ENCODE data around the gene HLA-DMB.

The HLA-DMB gene

DNA sequence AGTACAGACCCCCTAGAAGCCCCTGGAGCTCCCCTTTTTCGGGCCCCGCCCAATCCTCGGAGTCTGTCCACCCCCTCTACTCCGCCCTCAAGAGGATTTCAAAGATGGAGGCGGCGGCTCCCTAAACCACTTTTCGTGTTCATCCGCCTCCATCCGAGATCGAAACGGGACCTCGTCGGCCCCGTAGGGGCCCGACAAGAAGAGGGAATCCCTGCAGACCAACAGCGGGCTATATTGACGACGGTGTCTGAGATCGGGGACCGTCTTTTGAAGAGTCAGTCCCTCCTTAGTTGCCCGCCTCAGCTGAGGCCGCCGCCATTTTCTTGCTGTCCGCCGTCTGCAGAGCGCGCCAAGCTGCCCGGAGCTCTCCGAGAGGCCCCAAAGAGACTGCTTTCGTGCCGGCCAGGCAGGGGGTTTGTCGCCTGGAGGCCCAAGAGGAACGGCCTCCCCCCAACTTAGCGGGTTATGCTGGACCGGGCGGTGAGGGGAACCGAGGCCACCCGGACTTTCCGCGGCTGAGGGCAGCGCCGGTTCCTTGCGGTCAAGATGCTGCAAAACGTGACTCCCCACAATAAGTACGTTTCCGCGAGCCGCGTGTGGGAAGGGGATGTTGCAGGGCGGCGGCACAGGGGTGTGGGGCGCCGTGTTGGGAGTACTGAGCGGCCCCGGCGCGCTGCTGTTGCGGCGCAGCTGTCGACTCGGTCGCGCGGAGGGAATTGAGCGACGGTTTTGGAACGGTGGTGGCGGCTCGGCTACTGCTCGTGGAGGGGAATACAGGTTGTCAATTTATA is 31.7 kb upstream of the HLA-DMB start:
- in situ Hi-C loops (cut with MboI; ENCODE audit: low sequenced_read_pairs) = no loop called here

DNA sequence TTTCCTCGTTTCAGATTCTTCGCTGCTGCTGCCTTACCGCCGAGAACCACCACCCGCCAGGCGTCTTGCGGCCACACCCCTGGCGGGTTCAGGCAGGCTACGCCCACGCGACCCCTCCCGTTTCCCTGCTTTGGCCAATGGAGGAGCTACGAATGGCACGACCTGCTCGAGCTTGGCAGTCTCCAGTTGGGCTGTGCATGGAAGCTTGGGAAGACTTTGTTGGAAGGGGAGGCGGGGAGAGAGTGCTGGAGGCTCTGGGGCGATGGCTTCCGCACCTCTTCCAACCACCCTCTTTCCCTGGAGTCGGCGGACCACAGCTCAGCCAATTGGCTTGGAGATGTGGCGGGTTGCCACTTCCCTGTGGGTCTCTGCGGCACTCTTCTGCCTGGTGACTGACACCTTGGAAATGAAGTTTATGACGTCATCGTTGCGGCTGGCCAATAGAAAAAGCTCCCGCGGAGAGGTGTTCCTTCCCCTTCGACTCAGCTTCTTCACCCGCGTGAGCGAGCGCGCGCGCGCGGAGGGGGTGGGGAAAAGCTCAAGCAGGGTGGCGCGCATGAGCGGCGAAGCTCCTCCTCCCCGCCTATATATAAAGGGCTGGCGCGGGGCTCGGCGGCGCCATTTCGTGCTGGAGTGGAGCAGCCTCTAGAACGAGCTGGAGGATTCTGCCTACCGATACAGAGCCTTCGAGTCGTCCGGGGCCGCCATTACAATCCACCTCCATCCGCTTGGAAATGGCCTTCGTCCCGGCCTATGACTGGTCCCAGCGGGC is 30.9 kb upstream of the HLA-DMB start:
- in situ Hi-C loops (cut with MboI; ENCODE audit: low sequenced_read_pairs) = no loop called here

DNA sequence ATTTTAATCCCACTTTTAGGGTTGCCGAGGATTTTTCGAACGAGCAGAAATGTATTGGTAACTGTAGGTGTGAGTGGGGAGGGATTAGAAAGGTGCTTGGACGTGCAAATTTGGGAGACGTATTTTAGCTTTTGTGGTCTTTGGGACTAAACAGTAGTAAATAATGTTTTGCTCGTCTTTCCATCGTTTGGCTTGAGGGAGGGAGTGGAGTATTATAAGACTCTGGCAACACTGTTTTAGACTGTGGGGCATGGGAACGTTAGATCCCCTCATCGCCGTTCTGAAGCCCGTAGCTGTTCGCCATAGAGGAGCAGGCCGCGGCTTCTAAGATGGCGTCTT is 30.4 kb upstream of the HLA-DMB start:
- in situ Hi-C loops (cut with MboI; ENCODE audit: low sequenced_read_pairs) = no loop called here

DNA sequence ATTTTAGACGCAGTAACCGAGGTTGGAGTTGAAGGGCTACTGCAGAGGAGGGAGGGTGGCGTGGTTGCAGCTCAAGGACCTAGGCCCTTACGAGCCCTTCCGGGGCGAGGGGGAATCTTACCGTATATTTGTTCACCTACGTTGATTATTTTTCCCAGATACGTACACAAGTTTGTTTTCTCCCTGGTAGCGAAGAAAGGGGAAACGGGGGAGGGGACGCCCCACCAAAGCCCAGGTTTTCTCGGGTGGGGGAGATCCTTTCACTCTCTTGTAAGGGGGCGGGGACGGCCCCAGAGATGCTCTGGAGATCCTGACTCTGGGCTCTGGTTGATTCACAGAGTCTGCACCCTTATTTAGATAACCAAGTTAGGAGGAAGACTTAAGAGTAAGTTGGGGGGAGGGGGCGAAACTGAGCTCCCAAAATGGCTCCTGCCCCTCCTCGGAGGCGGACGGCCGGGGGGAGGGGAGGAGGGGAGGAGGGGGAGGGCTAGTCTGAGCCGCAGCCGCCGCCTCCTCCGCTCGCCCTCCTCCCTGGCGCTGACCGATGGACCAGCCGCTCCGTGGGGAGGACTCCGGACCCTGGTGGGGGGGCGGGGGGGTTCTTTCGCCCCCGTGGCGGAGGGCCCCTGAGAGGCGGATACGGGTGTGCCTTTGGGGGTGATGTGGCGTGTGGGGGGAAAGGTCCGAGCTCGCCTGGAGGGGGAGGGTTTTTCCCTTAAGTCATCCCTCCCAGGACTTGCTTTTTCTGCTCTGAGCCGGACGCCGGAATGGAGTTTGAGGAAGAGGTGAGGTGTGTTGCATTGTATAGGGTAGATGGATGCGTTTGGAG is 29.8 kb upstream of the HLA-DMB start:
- in situ Hi-C loops (cut with MboI; ENCODE audit: low sequenced_read_pairs) = no loop called here

DNA sequence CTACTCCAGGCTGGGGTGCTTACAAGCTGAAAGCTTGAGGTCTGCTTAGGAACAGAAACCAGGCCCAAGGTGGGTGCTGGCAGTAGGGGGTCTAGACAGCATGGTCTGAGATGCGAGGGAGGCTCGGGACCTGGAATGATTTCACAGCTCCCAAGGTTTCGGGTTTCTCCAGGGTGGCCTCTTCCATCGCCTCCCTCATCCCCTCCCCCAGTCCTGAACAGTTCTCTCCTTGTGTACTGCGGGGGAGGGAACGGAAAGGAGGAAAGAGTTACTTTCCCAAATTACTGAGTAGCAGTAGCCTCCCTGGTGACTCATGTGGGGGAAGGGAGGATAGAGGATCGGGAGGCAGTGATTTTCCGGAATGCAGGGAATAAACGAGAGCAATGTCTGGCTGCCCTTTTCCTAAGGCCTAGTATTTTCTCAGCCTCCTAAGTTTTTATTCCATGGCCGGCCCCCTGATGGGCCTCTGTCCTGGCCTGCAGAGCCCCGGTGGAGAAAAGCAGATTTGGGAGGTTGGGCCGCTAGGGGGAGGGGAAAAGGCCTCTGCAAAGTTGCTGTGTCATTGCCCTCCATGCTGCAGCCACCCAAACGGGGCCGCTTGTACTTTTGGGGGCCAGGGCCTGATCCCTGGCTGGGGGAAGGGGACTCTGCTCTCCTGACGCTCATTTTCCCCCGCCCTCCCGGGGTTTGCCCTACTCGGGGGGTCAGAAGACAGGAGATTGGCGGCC is 29.0 kb upstream of the HLA-DMB start:
- in situ Hi-C loops (cut with MboI; ENCODE audit: low sequenced_read_pairs) = no loop called here

DNA sequence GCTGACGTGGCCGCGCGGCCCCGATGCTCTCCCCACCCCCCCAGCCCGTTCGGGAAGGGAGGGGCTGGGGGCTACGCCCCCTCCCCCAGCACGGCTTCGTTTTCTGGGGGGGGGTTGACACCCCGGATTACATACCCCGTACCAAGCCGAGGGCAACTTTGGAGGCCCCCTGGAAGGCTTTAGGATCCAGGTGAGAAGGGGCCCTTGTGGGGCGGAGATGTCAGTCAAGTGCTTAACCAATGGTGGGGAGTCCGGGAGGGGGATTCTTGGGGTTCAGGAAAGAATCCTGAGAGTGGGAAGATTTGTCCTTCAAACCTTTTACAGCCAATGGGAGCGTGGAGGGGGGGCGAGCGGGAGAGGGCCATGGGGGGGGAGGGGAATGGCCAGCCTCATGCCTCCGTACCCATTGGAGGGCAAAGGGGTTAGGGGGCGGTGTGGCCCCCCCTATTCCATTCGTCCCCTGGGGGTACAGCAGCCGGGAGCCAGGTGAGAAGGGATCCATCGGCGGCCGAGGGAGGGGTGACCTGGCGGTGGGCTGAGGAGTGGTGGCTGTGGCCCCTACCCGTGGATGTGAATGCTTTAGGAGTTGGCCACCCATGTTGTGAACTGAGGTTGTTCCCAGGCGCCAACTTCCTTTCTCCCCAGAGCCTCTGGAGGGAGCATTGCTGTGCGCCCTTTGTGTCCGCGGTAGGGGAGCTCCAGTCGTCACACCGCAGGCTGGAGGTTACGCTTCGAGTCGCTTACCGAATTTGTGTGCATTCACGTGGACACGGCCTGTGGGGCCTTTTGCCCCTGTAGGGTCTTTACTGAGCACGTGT is 28.2 kb upstream of the HLA-DMB start:
- in situ Hi-C loops (cut with MboI; ENCODE audit: low sequenced_read_pairs) = no loop called here

DNA sequence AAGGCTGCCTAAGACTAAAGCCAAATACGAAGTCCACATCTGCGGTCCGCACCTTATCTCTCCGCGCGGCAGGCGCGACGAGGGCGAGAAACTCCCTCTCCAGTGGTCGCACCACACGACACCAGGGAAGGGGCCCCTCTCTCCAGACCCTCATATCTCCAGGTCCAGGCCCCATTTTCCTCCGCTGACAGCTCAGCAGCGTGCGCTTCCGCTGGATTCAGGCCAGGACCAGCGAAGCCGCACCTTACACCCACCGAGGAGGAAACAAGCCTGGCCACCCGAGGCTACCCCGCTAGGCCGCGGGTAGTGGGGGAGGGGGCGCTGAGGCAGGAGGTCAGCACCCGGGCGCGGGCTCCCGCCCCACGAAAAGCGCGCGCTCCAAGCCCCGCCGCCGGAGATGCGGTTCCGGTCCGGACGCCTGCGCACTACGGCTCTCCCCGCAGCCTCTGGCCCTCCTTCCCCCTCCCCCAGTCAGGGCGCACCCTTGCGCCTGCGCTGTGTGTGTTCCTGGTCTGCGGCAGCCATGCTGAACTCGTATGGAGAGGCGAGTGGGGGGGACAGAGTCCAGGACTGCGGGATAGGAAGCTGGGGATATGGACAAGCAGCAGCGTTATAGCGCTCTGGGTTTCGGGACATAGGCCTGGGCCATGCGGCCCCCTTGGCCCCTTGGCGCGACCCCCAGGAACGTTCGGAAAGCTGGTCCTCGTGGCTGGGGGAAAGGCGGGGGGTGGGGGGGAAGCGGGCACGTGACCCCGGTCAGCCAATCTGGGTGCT is 27.5 kb upstream of the HLA-DMB start, which contains the start of gene BRD2:
BRD2 (plus strand) TSS at position 502 of the 774 bp plus-strand sequence. CDS start 4,305 bp downstream, outside the sequence.
- in situ Hi-C loops (cut with MboI; ENCODE audit: low sequenced_read_pairs) = no loop called here

DNA sequence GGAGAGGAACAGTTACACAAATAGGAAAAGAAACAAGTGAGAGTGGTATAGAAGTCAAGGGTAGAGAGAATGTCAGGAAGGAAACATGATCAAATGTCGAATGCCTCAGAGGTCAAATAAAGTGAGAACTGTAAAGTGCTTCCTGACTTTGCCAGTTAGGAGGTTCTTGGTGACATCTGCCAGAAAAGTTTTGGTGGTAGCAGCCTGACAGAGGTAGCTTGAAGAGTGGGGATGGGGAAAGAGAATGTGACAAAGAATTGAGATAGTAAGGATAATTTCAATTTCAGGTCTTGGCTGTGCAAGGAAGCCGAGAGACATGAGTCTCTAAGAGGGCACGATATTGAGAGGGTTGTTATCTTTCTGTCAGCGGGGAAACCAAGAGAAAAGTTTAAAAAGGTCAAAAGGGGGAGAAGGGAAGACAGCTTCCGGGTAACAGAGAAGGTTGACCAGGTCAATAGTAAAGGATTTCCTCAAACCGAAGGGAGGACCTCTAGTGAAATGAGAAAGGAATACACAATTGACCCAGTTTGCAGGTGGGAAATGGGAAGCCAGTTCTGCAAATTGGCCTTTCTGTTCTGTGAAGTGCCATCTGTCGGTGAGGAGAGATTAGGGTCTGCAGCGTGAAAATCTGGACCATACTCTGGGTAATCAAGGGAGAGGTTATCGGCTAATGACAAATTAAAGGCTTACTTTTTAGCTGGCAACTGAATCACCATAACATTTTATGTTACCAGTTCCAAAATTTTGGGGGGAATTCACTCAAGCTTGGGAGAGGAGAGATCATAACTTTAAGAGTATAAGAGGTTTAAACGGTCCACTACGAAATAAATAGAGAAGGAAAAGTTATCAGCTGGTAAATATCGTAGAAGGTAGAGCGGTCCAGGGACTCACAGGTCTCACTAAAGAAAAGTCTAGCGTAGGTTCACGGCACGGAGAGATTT is 26.6 kb upstream of the HLA-DMB start:
- in situ Hi-C loops (cut with MboI; ENCODE audit: low sequenced_read_pairs) = no loop called here

DNA sequence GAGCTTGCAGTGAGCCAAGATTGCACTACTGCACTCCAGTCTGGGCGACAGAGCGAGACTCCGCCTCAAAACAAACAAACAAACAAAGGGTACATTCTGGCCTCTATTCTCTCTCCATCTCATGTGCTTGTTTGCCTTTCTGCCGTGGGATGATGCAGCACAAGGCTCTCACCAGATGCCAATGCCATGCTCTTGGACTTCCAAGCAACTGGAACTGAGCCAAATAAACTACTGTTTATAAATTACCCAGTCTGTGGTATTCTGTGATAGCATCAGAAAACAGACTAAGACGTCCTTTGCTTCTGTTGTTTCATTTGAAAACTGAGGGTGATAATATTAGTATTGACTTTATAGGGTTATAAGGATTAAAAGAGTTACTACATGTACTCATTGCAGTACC is 23.9 kb upstream of the HLA-DMB start:
- in situ Hi-C loops (cut with MboI; ENCODE audit: low sequenced_read_pairs) = no loop called here

DNA sequence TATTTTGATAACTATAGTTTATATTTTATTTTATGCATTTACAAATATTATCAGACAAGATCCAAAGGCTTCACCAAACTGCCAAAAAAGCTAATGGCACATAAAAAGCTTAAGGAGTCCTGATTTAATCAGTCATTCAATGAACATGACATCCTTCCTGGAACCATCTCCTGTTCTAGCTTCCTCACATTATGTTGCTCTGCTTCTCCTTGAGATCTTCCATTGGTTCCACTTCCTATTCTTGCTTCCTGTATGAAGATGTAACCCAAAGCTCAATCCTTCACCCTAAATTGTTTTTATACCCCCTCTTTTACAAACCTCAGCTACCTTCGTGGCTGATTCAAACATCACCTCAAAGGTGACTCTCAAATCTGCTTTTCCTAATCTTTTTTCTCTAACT is 23.0 kb upstream of the HLA-DMB start:
- in situ Hi-C loops (cut with MboI; ENCODE audit: low sequenced_read_pairs) = no loop called here

DNA sequence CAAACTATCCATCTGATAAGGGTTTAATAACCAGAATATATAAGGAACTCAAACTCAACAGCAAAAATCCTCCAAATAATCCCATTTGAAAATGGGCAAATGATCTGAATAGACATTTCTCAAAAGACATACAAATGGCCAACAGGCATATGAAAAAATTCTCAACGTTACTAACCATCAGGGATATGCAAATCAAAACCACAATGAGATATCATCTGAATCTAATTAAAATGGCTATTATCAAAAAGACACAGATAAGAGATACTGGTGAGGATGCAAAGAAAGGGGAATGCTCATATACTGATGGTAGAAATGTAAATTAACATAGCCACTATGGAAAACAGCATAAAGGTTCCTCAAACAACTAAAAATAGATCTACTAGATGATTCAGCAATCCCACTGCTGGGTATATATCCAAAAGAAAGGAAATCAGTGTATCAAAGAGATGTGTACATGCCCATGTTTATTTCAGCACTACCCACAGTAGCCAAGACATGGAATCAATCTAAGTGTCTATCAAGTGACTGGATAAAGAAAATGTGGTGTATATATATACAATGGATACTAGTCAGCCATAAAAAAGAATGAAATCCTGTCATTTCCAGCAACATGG is 21.5 kb upstream of the HLA-DMB start:
- in situ Hi-C loops (cut with MboI; ENCODE audit: low sequenced_read_pairs) = no loop called here

DNA sequence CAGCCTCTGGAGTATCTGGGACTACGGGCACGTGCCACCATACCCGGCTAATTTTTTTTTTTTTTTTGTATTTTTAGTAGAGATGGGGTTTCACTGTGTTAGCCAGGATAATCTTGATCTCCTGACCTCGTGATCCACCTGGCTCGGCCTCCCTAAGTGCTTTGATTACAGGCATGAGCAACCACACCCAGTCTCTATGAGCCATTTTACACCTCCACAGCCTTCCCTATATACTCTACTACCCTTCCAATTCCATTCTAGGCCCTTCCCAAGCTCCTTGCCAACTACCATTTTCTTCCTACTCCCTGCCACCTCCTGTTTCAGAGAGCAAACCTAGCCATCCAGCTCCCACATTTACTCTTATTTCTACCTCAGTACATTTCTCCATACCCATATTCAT is 19.7 kb upstream of the HLA-DMB start:
- in situ Hi-C loops (cut with MboI; ENCODE audit: low sequenced_read_pairs) = no loop called here

DNA sequence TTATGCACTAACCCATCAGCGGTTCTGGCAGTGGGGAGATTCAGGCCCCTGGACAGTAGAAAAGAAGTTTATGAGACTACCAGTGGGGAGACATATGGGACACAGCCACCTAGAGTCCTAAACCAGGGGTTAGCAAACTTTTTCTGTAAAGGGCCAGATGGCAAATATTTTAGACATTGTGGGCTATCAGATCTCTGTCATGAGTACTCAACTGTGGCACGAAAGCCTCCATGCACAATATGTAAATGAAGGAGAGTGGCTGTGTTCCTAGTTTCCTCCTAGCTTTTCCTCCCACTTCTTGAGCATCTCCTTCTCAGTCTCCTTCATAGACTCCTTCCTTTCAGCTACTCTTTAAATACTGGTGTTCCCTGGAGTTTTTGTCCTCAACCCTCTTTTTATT is 15.3 kb upstream of the HLA-DMB start:
- in situ Hi-C loops (cut with MboI; ENCODE audit: low sequenced_read_pairs) = no loop called here

DNA sequence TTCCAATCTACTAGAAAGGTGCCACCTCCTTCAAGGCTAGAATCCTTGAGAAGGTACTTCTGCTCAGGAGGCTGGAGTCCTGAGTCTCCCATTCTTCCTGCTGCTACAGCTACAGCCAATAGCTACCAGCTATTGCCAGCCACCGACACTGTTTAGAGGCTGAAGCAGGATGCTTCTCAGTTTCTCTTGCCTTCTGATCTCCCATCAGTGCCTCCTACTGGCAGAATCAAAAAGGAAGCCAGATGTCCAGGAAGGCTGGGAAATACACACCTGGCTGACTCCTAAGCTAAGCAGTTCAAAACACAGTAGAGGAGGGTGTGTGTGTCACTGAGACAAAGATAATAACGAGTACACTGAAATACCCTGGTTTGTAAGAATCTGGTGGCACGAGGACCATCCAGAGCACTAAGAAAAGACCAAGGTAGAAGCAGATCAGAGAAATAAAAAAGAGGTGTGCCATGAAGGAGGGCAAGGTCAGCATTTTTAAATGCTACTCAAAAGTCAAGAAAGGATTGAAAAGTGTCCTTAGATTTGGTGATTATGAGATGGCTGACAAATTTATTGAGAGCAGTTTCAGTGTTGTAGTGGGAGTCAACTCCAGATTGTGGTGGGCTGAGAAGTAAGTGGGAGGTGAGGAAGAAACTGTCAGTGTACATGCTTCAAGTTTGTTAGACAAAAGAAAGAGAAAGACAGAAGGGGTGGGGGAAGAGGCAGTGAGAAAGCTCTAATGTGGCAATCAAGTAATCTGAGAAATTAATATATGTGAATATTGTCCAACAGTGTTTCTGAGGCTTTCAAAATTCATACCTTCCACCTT is 14.4 kb upstream of the HLA-DMB start:
- in situ Hi-C loops (cut with MboI; ENCODE audit: low sequenced_read_pairs) = no loop called here

DNA sequence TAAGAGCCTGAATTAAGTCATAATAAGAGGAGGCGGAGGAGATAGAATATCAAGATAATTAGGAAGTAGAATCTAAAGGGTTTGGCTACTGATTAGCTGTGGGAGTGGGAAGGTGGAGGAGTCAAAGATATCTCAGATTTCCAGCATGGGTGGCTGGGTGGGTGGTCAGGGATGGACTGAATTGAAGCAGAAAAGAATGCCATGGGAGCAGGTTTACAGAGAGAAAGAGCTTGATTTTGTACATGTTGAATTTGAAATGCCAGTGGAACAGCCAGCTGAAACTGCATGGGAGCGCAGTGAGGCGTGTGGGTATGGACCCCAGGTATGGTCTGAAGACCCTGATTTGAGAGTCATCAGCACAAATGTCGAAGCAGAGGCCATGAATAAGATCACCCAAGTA is 13.4 kb upstream of the HLA-DMB start:
- in situ Hi-C loops (cut with MboI; ENCODE audit: low sequenced_read_pairs) = no loop called here

DNA sequence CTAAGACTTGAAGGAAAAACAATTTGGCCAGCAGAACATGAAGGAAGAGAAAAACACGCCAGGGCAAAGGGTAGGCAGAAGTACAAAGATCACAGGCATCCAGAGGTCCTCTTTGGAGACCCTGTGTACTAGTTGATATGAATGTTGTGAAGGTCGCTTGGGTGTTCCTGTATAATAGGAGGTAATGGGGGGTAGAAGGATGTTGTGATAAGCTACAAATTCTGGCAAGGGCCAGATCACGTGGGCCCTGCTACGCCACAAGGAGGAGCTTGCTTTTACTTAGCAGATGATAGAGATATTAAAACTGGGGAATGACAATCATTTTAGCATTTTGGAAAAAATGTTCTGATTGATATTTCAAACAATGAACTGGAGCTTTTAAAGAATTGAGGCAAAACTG is 12.9 kb upstream of the HLA-DMB start:
- in situ Hi-C loops (cut with MboI; ENCODE audit: low sequenced_read_pairs) = no loop called here
